Thoracic aorta (tissue), 2 donors: ENCODE measurements around the gene ADAMTS17. TPM values are rescaled to one million over a fixed set of nuclear protein-coding genes. Genes with fewer than 3 reads are reported as not detected.

Source experiments
- ATAC-seq: fragments of 150-250 bp; one replicate; pipeline ENCODE4 v1.8.0; 2017; ENCODE audit warnings: low read depth; ENCODE audit not compliant: insufficient number of reproducible peaks, low FRiP score
- DNase-seq: peaks from one replicate; pipeline ENCODE4 v3.0.0-alpha.2; 2020; ENCODE audit warnings: low spot score
- H3K27ac ChIP-seq, 2 donors: fragments of 200-600 bp; sonication (generic); 1 replicate in 1 of 2; 2 replicates in 1 of 2; pipeline ENCODE4 v1.5.1; 2016; ENCODE audit warnings: mild to moderate bottlenecking in 2 of 2, moderate library complexity in 2 of 2
- H3K27me3 ChIP-seq: fragments of 200-600 bp; sonication (generic); replicated peaks from 2 replicates; pipeline ENCODE4 v1.6.0; 2016; ENCODE audit warnings: mild to moderate bottlenecking; ENCODE audit not compliant: insufficient read depth
- H3K36me3 ChIP-seq: fragments of 200-600 bp; sonication (generic); one replicate; pipeline ENCODE4 v1.5.1; 2016
- H3K4me1 ChIP-seq, 2 donors: fragments of 200-600 bp; sonication (generic); 1 replicate in 1 of 2; 2 replicates in 1 of 2; pipeline versions ENCODE4 v1.5.1 to v1.6.0; 2016; ENCODE audit warnings: low read depth in 2 of 2, mild to moderate bottlenecking in 1 of 2; ENCODE audit not compliant: control insufficient read depth in 1 of 2
- H3K4me3 ChIP-seq: fragments of 200-600 bp; sonication (generic); 2 replicates; pipeline ENCODE4 v1.5.1; 2016; ENCODE audit warnings: mild to moderate bottlenecking
- H3K9me3 ChIP-seq: fragments of 200-600 bp; sonication (generic); 2 replicates; pipeline ENCODE4 v1.5.1; 2016
- CTCF ChIP-seq: fragments of 200-600 bp; sonication (generic); IDR thresholded peaks from one replicate; pipeline ENCODE4 v1.5.1; 2019; ENCODE audit warnings: antibody characterized with exemption
- total RNA-seq, 2 donors: library from RNA; depleted of rRNA; stranded (reverse); fragments of >200 nt; gene quantifications; one replicate each; pipeline versions ENCODE4 v1.1.0 to v1.2.3, GENCODE V29; 2016

ADAMTS17 gene
- total RNA-seq, 2 donors from 2014 or later = 2.8 to 8.1 TPM

GRCh38 chr15:100111125-100112060, 230.4 kb downstream of the ADAMTS17 start:
- H3K27ac ChIP-seq = peak overlapping the region; percentile 98 to 99
- H3K36me3 ChIP-seq = no peaks in the 10 kb centered on the region
- H3K9me3 ChIP-seq = no peaks in the 10 kb centered on the region
- TF ChIP-seq CTCF = no peak
- ATAC-seq (peak; percentile 56), DNase-seq (peak; percentile 57)
- no peaks in the 10 kb centered on the region for H3K27me3 ChIP-seq
- peak overlapping the region; percentile 17 for H3K4me3 ChIP-seq
- peaks cover 42 to 66% of the 10 kb centered on the region in 2 donors for H3K4me1 ChIP-seq

- Histone ChIP-seq H3K4me3 (no peak overlapping the region), H3K27me3 (no peaks in the 10 kb centered on the region), H3K4me1 (peaks cover 34 to 52% of the 10 kb centered on the region in 2 donors), H3K36me3 (no peaks in the 10 kb centered on the region), H3K9me3 (no peaks in the 10 kb centered on the region), H3K27ac (no peak overlapping the region)
- TF ChIP-seq CTCF = no peak
- DNase-seq (no peak), ATAC-seq (no peak)
Observed at GRCh38 chr15:100109486-100110035, 232.2 kb downstream of the ADAMTS17 start.

- TF ChIP-seq CTCF = no peak
- DNase-seq (no peak), ATAC-seq (no peak)
- Histone ChIP-seq H3K27me3 (no peaks in the 10 kb centered on the region), H3K4me3 (no peak overlapping the region), H3K9me3 (no peaks in the 10 kb centered on the region), H3K4me1 (peaks cover 31 to 46% of the 10 kb centered on the region in 2 donors), H3K36me3 (no peaks in the 10 kb centered on the region), H3K27ac (no peak overlapping the region)
Observed at GRCh38 chr15:100108846-100109245, 232.9 kb downstream of the ADAMTS17 start.

- H3K27me3 ChIP-seq = no peaks in the 10 kb centered on the region
- H3K4me1 ChIP-seq = peaks cover 26 to 41% of the 10 kb centered on the region in 2 donors
- no peak for DNase-seq
- H3K27ac ChIP-seq = no peak overlapping the region
- H3K9me3 ChIP-seq = no peaks in the 10 kb centered on the region
- TF ChIP-seq CTCF = no peak
- no peaks in the 10 kb centered on the region for H3K36me3 ChIP-seq
- no peak overlapping the region for H3K4me3 ChIP-seq
- no peak for ATAC-seq
Observed at GRCh38 chr15:100108346-100108745, 233.4 kb downstream of the ADAMTS17 start.

GRCh38 chr15:100107606-100108225, 234.1 kb downstream of the ADAMTS17 start:
- no peaks in the 10 kb centered on the region for H3K9me3 ChIP-seq
- no peaks in the 10 kb centered on the region for H3K27me3 ChIP-seq
- H3K4me1 ChIP-seq = peaks cover 20 to 35% of the 10 kb centered on the region in 2 donors
- TF ChIP-seq CTCF = no peak
- H3K27ac ChIP-seq = no peak overlapping the region
- H3K4me3 ChIP-seq = no peak overlapping the region
- no peaks in the 10 kb centered on the region for H3K36me3 ChIP-seq
- no peak for DNase-seq
- no peak for ATAC-seq
